IMR-90 (cell line): Measurements from ENCODE around the gene SIPA1L3. TPM values are rescaled to one million over a fixed set of nuclear protein-coding genes. Genes with fewer than 3 reads are reported as not detected.

Experiments used
- ATAC-seq: fragments of 200-7000 bp; cut with Tn5 transposase; 2 replicates; pipeline ENCODE4 v1.9.1; 2020; ENCODE audit warnings: low read depth, mild to moderate bottlenecking, moderate library complexity
- BruUV-seq: library from RNA; stranded (reverse); fragments of 400-500 nt; replicated peaks from 2 replicates; lab custom pipeline; 2021; lab: Mats Ljungman, UMichigan
- CTCF ChIA-PET: fragments of 300-600 bp; formaldehyde crosslinking; extraction: SDS; loops from one replicate; lab custom pipeline; 2021; ENCODE audit warnings: antibody characterized with exemption; lab: Yijun Ruan, JAX
- POLR2A ChIA-PET: fragments of 300-600 bp; sonication (Branson Sonifier 250); formaldehyde crosslinking; loops from one replicate; lab custom pipeline; 2022; ENCODE audit warnings: antibody characterized with exemption; ENCODE audit not compliant: unreplicated experiment; lab: Charles Lee
- DNase-seq: peaks from one replicate; pipeline ENCODE4 v3.0.0; 2013
- H2AFZ ChIP-seq: replicated peaks from 2 replicates; pipeline ENCODE3; 2013; ENCODE audit warnings: low read length, mild to moderate bottlenecking; ENCODE audit not compliant: poor library complexity
- H2AK5ac ChIP-seq: 2 replicates; pipeline ENCODE4 v1.6.1; 2013; ENCODE audit warnings: low read depth, low read length, inconsistent platforms
- H2AK9ac ChIP-seq: replicated peaks from 2 replicates; pipeline ENCODE3; 2013; ENCODE audit warnings: mild to moderate bottlenecking, low read depth, low read length, moderate library complexity; ENCODE audit not compliant: poor library complexity
- H2BK120ac ChIP-seq: 2 replicates; pipeline ENCODE4 v1.6.1; 2013; ENCODE audit warnings: low read depth, low read length, inconsistent platforms
- H2BK15ac ChIP-seq: 3 replicates; pipeline ENCODE4 v1.6.1; 2013; ENCODE audit warnings: low read depth, low read length, inconsistent platforms
- H2BK20ac ChIP-seq: 2 replicates; pipeline ENCODE4 v1.6.1; 2013; ENCODE audit warnings: low read depth, mild to moderate bottlenecking, inconsistent platforms, low read length, moderate library complexity
- H2BK5ac ChIP-seq: 2 replicates; pipeline ENCODE4 v1.6.1; 2013; ENCODE audit warnings: mild to moderate bottlenecking, low read depth, low read length, inconsistent platforms; ENCODE audit not compliant: poor library complexity, severe bottlenecking
- H3K14ac ChIP-seq: replicated peaks from 2 replicates; pipeline ENCODE4 v1.6.1; 2013; ENCODE audit warnings: low read depth, low read length, inconsistent platforms
- H3K18ac ChIP-seq: 2 replicates; pipeline ENCODE4 v1.6.1; 2013; ENCODE audit warnings: low read depth, low read length, control low read depth
- H3K23ac ChIP-seq: 2 replicates; pipeline ENCODE4 v1.6.1; 2013; ENCODE audit warnings: low read depth, low read length, inconsistent platforms
- H3K27ac ChIP-seq: 2 replicates; pipeline ENCODE4 v1.5.1; 2013; ENCODE audit warnings: mild to moderate bottlenecking, control low read depth, low read length; ENCODE audit not compliant: insufficient read depth
- H3K27me3 ChIP-seq: 2 replicates; pipeline ENCODE4 v1.6.1; 2013; ENCODE audit warnings: low read length; ENCODE audit not compliant: control insufficient read depth, insufficient read depth
- H3K36me3 ChIP-seq: 2 replicates; pipeline ENCODE4 v1.6.1; 2013; ENCODE audit warnings: low read length, mixed read lengths; ENCODE audit not compliant: control insufficient read depth, insufficient read depth
- H3K4ac ChIP-seq: 2 replicates; pipeline ENCODE4 v1.6.1; 2013; ENCODE audit warnings: low read depth, low read length, inconsistent platforms
- H3K4me1 ChIP-seq: 2 replicates; pipeline ENCODE4 v1.6.1; 2013; ENCODE audit warnings: low read length, mixed read lengths; ENCODE audit not compliant: control insufficient read depth, insufficient read depth
- H3K4me2 ChIP-seq: 2 replicates; pipeline ENCODE4 v1.6.1; 2013; ENCODE audit warnings: low read depth, mild to moderate bottlenecking, control low read depth, low read length, moderate library complexity
- H3K4me3 ChIP-seq: 2 replicates; pipeline ENCODE4 v1.5.1; 2013; ENCODE audit warnings: low read depth, mild to moderate bottlenecking, control low read depth, low read length, moderate library complexity; ENCODE audit not compliant: insufficient read depth
- H3K56ac ChIP-seq: 2 replicates; pipeline ENCODE4 v1.6.1; 2013; ENCODE audit warnings: low read length, inconsistent platforms; ENCODE audit not compliant: insufficient read depth; ENCODE audit errors: extremely low read depth
- H3K79me1 ChIP-seq, 2 experiments: 2 replicates each; pipeline ENCODE4 v1.6.1; 2013; ENCODE audit warnings: low read length in 2 of 2, inconsistent platforms in 1 of 2, low read depth in 1 of 2
- H3K9ac ChIP-seq: 2 replicates; pipeline ENCODE4 v1.6.1; 2013; ENCODE audit warnings: low read depth, low read length, control low read depth
- H3K9me1 ChIP-seq: 2 replicates; pipeline ENCODE4 v1.6.1; 2013; ENCODE audit warnings: low read length, inconsistent platforms; ENCODE audit not compliant: insufficient read depth
- H3K9me3 ChIP-seq: 2 replicates; pipeline ENCODE4 v1.6.1; 2013; ENCODE audit warnings: low read length; ENCODE audit not compliant: control insufficient read depth, insufficient read depth
- H4K20me1 ChIP-seq: 2 replicates; pipeline ENCODE4 v1.6.1; 2013; ENCODE audit warnings: low read length, inconsistent platforms; ENCODE audit not compliant: insufficient read depth
- H4K5ac ChIP-seq: 2 replicates; pipeline ENCODE4 v1.6.1; 2013; ENCODE audit warnings: mild to moderate bottlenecking, low read depth, low read length, control low read depth
- H4K8ac ChIP-seq, 2 experiments: 2 replicates each; pipeline ENCODE4 v1.6.1; 2013; ENCODE audit warnings: low read depth in 2 of 2, low read length in 2 of 2, control low read depth in 1 of 2, inconsistent platforms in 1 of 2
- H4K91ac ChIP-seq: 2 replicates; pipeline ENCODE4 v1.6.1; 2013; ENCODE audit warnings: low read depth, low read length, inconsistent platforms; ENCODE audit not compliant: insufficient read depth
- CEBPB ChIP-seq: IDR thresholded peaks from 2 replicates; pipeline ENCODE4 v1.6.1; 2012; ENCODE audit warnings: low read depth, low read length, improper control_type of control experiment
- CHD1 ChIP-seq: IDR thresholded peaks from 2 replicates; pipeline ENCODE4 v1.6.1; 2012; ENCODE audit warnings: low read depth, low read length, improper control_type of control experiment
- MAZ ChIP-seq: IDR thresholded peaks from 2 replicates; pipeline ENCODE4 v1.6.1; 2012; ENCODE audit warnings: low read depth, mild to moderate bottlenecking, low read length, improper control_type of control experiment, moderate library complexity, borderline replicate concordance
- MXI1 ChIP-seq: IDR thresholded peaks from 2 replicates; pipeline ENCODE4 v1.6.1; 2012; ENCODE audit warnings: low read depth, mild to moderate bottlenecking, low read length, moderate library complexity, borderline replicate concordance
- RAD21 ChIP-seq: IDR thresholded peaks from 2 replicates; pipeline ENCODE4 v1.6.1; 2012; ENCODE audit warnings: low read length, improper control_type of control experiment
- SMC3 ChIP-seq: fragments of 150-350 bp; IDR thresholded peaks from 2 replicates; pipeline ENCODE4 v1.6.1; 2016; ENCODE audit warnings: low read depth, mild to moderate bottlenecking, antibody characterized with exemption, low read length, moderate library complexity
- WGBS, 2 experiments: methylation state at CpG; one replicate each; pipeline versions ENCODE4 v1.1.5 to v1.1.7; 2013; ENCODE audit warnings: missing lambda C conversion rate in 2 of 2; ENCODE audit not compliant: insufficient read length in 1 of 2; ENCODE audit errors: extremely low coverage in 2 of 2; 5-methylcytosine and 5-hydroxymethylcytosine counted together
- dilution Hi-C: fragments of 300-500 bp; cut with HindIII; formaldehyde crosslinking; loops from one replicate; pipeline ENCODE4 v1.14.3; 2018; ENCODE audit warnings: low sequenced_read_pairs; ENCODE audit not compliant: unreplicated experiment
- in situ Hi-C: fragments of 300-500 bp; cut with MboI; formaldehyde crosslinking; loops from 3 replicates; pipeline ENCODE4 v1.14.3; 2019; ENCODE audit warnings: low sequenced_read_pairs, inconsistent platforms, mixed read lengths
- intact Hi-C: fragments of 100-400 bp; cut with micrococcal nuclease; formaldehyde crosslinking; loops from 2 replicates; pipeline ENCODE4 v1.10.0; 2022
- polyA plus RNA-seq, 3 experiments: library from polyadenylated mRNA; depleted of rRNA; stranded (reverse); fragments of >200 nt; gene quantifications; 2 replicates each; pipeline ENCODE4 v1.2.3, GENCODE V29; 2012; ENCODE audit warnings: low replicate concordance in 1 of 3
- total RNA-seq: library from RNA; depleted of rRNA; stranded (reverse); fragments of >200 nt; gene quantifications from 2 replicates; pipeline ENCODE4 v1.2.3, GENCODE V29; 2012
- TF ChIP-seq, protein P1 (sequence below): conservative IDR thresholded peaks from 2 replicates; pipeline ENCODE4 v1.5.1; 2012; ENCODE audit warnings: mild to moderate bottlenecking, low read depth, low read length, improper control_type of control experiment

SIPA1L3 gene
- total and polyA plus RNA-seq, 2 of the 4 experiments (the other 2 are of a cell fraction): 4.1 to 9.4 TPM

DNA sequence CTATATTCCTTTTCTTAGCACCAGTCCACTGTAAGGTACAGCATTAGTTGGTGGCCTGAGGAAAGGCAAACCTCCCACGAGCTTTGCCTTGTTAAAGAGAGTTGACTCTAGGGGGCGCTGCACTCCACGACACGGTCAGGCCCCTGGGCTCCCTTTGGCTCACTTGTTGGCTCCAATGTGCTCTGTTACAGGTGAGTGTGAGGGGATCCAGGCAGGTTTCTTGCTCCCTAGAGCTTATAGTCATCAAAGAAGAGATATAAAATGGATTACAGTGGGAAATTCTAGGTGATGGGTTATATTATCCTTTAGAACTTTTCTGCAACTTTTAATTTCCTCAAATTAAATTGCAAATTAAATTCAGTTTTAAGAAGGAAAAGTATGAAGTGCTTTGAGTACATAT lies 4.3 kb upstream of the SIPA1L3 start:
- Histone ChIP-seq H4K8ac (no peak overlapping the region), H3K4me3 (no peak overlapping the region), H3K27ac (no peak overlapping the region), H2BK20ac (no peak overlapping the region), H3K9me3 (no peaks in the 10 kb centered on the region), H3K4me1 (peaks cover 2% of the 10 kb centered on the region; the same call in 1 of the 2 replicates), H3K18ac (no peak overlapping the region), H3K4ac (no peak overlapping the region), H3K56ac (no peak overlapping the region), H3K23ac (no peak overlapping the region), H3K4me2 (no peak overlapping the region), H2BK15ac (no peak overlapping the region), H2AFZ (peak overlapping the region; percentile 56), H3K9ac (no peak overlapping the region), H3K9me1 (0 out of 2 replicates have a peak, but pooled peaks cover 3% of the 10 kb centered on the region), H3K36me3 (no peaks in the 10 kb centered on the region), H2BK5ac (no peak overlapping the region), H3K79me1 (peaks cover 2 to 16% of the 10 kb centered on the region in 2 experiments; a peak in 2 of 4 replicates), H4K5ac (no peak overlapping the region), H2BK120ac (no peak overlapping the region), H3K14ac (no peak overlapping the region), H4K91ac (no peak overlapping the region), H2AK9ac (peak overlapping the region; percentile 22), H2AK5ac (no peak overlapping the region), H4K20me1 (no peaks in the 10 kb centered on the region), H3K27me3 (no peaks in the 10 kb centered on the region)
- intact Hi-C loops (loop anchor here (1.0 to 2.0 kb wide), 3 partner anchors 193 to 434 kb away; partner anchors contain the start of gene DPF1), in situ Hi-C loops (loop anchor here (5.0 kb wide), 1 partner anchor 330 kb away; no protein-coding TSS in a partner anchor), dilution Hi-C loops (no loop called here)
- no TSS peak for BruUV-seq
- ChIA-PET CTCF (interaction anchor here (0.6 to 1.8 kb wide), 17 partner anchors 8 to 332 kb away, joined by 3 to 7 read pairs (median 3); no protein-coding TSS in a partner anchor), POLR2A (interaction anchor here (1.4 kb wide), 1 partner anchor 101 kb away, joined by 4 read pairs; no protein-coding TSS in a partner anchor)
- TF ChIP-seq MAZ (peak; percentile 44; the same call in 1 of the 2 replicates), CHD1 (no peak), RAD21 (peak; percentile 97), CEBPB (no peak), SMC3 (peak; percentile 91), MXI1 (no peak)
- TF ChIP-seq, protein P1, sequence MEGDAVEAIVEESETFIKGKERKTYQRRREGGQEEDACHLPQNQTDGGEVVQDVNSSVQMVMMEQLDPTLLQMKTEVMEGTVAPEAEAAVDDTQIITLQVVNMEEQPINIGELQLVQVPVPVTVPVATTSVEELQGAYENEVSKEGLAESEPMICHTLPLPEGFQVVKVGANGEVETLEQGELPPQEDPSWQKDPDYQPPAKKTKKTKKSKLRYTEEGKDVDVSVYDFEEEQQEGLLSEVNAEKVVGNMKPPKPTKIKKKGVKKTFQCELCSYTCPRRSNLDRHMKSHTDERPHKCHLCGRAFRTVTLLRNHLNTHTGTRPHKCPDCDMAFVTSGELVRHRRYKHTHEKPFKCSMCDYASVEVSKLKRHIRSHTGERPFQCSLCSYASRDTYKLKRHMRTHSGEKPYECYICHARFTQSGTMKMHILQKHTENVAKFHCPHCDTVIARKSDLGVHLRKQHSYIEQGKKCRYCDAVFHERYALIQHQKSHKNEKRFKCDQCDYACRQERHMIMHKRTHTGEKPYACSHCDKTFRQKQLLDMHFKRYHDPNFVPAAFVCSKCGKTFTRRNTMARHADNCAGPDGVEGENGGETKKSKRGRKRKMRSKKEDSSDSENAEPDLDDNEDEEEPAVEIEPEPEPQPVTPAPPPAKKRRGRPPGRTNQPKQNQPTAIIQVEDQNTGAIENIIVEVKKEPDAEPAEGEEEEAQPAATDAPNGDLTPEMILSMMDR: peak; percentile 90
- ATAC-seq: peak; percentile 28
- DNase-seq: peak; percentile 70
- WGBS, 2 experiments: no CpG with 5 or more reads among the region's 4 CpGs
